WTC11 (cell line): Measurements from ENCODE around the gene BPNT1. TPM values are rescaled to one million over a fixed set of nuclear protein-coding genes. Genes with fewer than 3 reads are reported as not detected.

Source experiments
- ATAC-seq: fragments of 200-7000 bp; cut with Tn5 transposase; 2 replicates; pipeline ENCODE4 v1.10.0; 2021; ENCODE audit warnings: mild to moderate bottlenecking, moderate library complexity
- CTCF ChIA-PET: fragments of 300-600 bp; sonication (Branson Sonifier 250); formaldehyde crosslinking; loops from one replicate; lab custom pipeline; 2021; ENCODE audit warnings: antibody characterized with exemption; lab: Charles Lee
- POLR2A ChIA-PET: fragments of 350-600 bp; sonication (Branson Sonifier 250); formaldehyde crosslinking; loops from one replicate; lab custom pipeline; 2021; ENCODE audit warnings: antibody characterized with exemption; lab: Charles Lee
- DNase-seq: peaks from one replicate; pipeline ENCODE4 v3.0.0; 2021; ENCODE audit warnings: low spot score
- H3K27ac Mint-ChIP-seq: 2 replicates; pipeline ENCODE4 v1.8.0; 2021; ENCODE audit warnings: mixed read lengths
- H3K27me3 Mint-ChIP-seq: 2 replicates; pipeline ENCODE4 v1.8.0; 2021; ENCODE audit warnings: low read depth, mild to moderate bottlenecking, moderate library complexity, mixed read lengths
- H3K36me3 Mint-ChIP-seq: 2 replicates; pipeline ENCODE4 v1.8.0; 2021; ENCODE audit warnings: mixed read lengths
- H3K4me1 Mint-ChIP-seq: 2 replicates; pipeline ENCODE4 v1.8.0; 2022; ENCODE audit warnings: mixed read lengths
- H3K4me3 Mint-ChIP-seq: 2 replicates; pipeline ENCODE4 v1.8.0; 2021; ENCODE audit warnings: mild to moderate bottlenecking, moderate library complexity, mixed read lengths
- H3K9me3 Mint-ChIP-seq: 2 replicates; pipeline ENCODE4 v1.8.0; 2021; ENCODE audit warnings: mixed read lengths
- ETV6 ChIP-seq: sonication (generic); formaldehyde crosslinking; IDR thresholded peaks from 2 replicates; pipeline ENCODE4 v1.8.1; 2022; ENCODE audit warnings: mild to moderate bottlenecking, missing genetic modification reagents
- FOXJ3 ChIP-seq: sonication (generic); formaldehyde crosslinking; IDR thresholded peaks from 2 replicates; pipeline ENCODE4 v1.9.0; 2021; ENCODE audit warnings: missing genetic modification reagents, mild to moderate bottlenecking, borderline replicate concordance
- IRF2 ChIP-seq: sonication (generic); formaldehyde crosslinking; IDR thresholded peaks from 2 replicates; pipeline ENCODE4 v1.8.0; 2022; ENCODE audit warnings: low read depth, missing genetic modification reagents, borderline replicate concordance
- NFYB ChIP-seq: sonication (generic); formaldehyde crosslinking; conservative IDR thresholded peaks from 2 replicates; pipeline ENCODE4 v1.8.0; 2022; ENCODE audit warnings: low read depth, missing genetic modification reagents
- NR3C1 ChIP-seq: sonication (generic); formaldehyde crosslinking; conservative IDR thresholded peaks from 2 replicates; pipeline ENCODE4 v1.8.1; 2023; ENCODE audit warnings: low read depth, mild to moderate bottlenecking, missing genetic modification reagents
- OVOL2 ChIP-seq: fragments of 250-450 bp; sonication (Bioruptor Pico); IDR thresholded peaks from 2 replicates; pipeline ENCODE4 v1.9.0; 2021; ENCODE audit warnings: mild to moderate bottlenecking, borderline replicate concordance
- PRRX2 ChIP-seq: fragments of 250-450 bp; sonication (Bioruptor Pico); IDR thresholded peaks from 2 replicates; pipeline ENCODE4 v1.8.0; 2021; ENCODE audit warnings: mild to moderate bottlenecking
- ZBTB43 ChIP-seq: sonication (generic); formaldehyde crosslinking; IDR thresholded peaks from 2 replicates; pipeline ENCODE4 v1.8.1; 2023; ENCODE audit warnings: mild to moderate bottlenecking, missing genetic modification reagents
- ZNF121 ChIP-seq: sonication (generic); formaldehyde crosslinking; IDR thresholded peaks from 2 replicates; pipeline ENCODE4 v1.8.0; 2023; ENCODE audit warnings: missing genetic modification reagents
- ZNF138 ChIP-seq: sonication (generic); formaldehyde crosslinking; conservative IDR thresholded peaks from 2 replicates; pipeline ENCODE4 v1.8.1; 2022; ENCODE audit warnings: mild to moderate bottlenecking, moderate library complexity, missing genetic modification reagents
- ZNF219 ChIP-seq: sonication (generic); formaldehyde crosslinking; IDR thresholded peaks from 2 replicates; pipeline ENCODE4 v1.8.0; 2023; ENCODE audit warnings: missing genetic modification reagents, mild to moderate bottlenecking, borderline replicate concordance
- ZNF232 ChIP-seq: sonication (generic); formaldehyde crosslinking; IDR thresholded peaks from 2 replicates; pipeline ENCODE4 v1.8.0; 2022; ENCODE audit warnings: mild to moderate bottlenecking, missing genetic modification reagents
- ZNF416 ChIP-seq: fragments of 250-450 bp; sonication (Bioruptor Pico); IDR thresholded peaks from 2 replicates; pipeline ENCODE4 v1.9.0; 2021; ENCODE audit warnings: mild to moderate bottlenecking, inconsistent platforms
- ZNF671 ChIP-seq: fragments of 250-450 bp; sonication (Bioruptor Pico); IDR thresholded peaks from 2 replicates; pipeline ENCODE4 v1.8.0; 2021; ENCODE audit warnings: mild to moderate bottlenecking
- total RNA-seq: library from RNA; stranded (reverse); gene quantifications from 3 replicates; pipeline ENCODE4 v1.2.3, GENCODE V29; 2021
- TF ChIP-seq, protein P1 (sequence below): sonication (generic); formaldehyde crosslinking; conservative IDR thresholded peaks from 2 replicates; pipeline ENCODE4 v1.8.1; 2023; ENCODE audit warnings: mild to moderate bottlenecking, low read depth, missing genetic modification reagents, moderate library complexity
- TF ChIP-seq, protein P2 (sequence below): sonication (generic); formaldehyde crosslinking; IDR thresholded peaks from 2 replicates; pipeline ENCODE4 v1.8.0; 2023; ENCODE audit warnings: missing genetic modification reagents, mild to moderate bottlenecking, borderline replicate concordance
- TF ChIP-seq, protein P3 (sequence below): sonication (generic); formaldehyde crosslinking; IDR thresholded peaks from 2 replicates; pipeline ENCODE4 v1.8.1; 2022; ENCODE audit warnings: mild to moderate bottlenecking, missing genetic modification reagents, moderate library complexity, borderline replicate concordance

BPNT1 gene
- total RNA-seq, 1 experiment from 2014 or later, result 14.4 TPM

DNA sequence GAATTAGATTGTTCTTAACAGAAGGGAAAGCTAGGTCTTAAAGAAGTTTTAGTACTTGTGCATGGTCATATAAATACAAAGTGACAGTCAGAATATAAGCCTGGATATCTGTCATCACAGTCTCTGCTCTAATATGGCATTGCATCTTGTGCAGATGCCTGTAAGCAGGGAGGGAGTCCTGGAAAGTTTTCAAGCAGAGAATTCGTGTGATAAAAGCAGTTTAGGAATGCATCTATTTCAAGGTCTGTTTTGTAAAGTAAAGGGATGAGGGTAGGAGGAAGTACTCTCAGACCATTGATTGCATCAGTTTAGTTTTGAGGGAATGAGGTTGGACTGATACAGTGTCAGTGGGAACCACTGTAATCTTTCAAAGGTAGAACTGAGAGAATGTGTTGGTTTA is 35.0 kb upstream of the BPNT1 start:
- ATAC-seq, result no peak
- ChIA-PET CTCF (interaction anchor here (0.6 to 3.4 kb wide), 12 partner anchors 10 to 134 kb away, joined by 3 to 29 read pairs (median 3); partner anchors contain the start of gene BPNT1), POLR2A (no interaction called here)
- Mint-ChIP-seq H3K9me3 (peaks cover 3% of the 10 kb centered on the region), H3K4me1 (0 out of 2 replicates have a peak, but pooled peaks cover 5% of the 10 kb centered on the region), H3K4me3 (no peak overlapping the region), H3K27me3 (no peaks in the 10 kb centered on the region), H3K27ac (peak overlapping the region; percentile 29; the same call in 1 of the 2 replicates), H3K36me3 (peaks cover 22% of the 10 kb centered on the region)
- no peak for DNase-seq
- TF ChIP-seq PRRX2 (CRISPR knock-in tag), result no peak

DNA sequence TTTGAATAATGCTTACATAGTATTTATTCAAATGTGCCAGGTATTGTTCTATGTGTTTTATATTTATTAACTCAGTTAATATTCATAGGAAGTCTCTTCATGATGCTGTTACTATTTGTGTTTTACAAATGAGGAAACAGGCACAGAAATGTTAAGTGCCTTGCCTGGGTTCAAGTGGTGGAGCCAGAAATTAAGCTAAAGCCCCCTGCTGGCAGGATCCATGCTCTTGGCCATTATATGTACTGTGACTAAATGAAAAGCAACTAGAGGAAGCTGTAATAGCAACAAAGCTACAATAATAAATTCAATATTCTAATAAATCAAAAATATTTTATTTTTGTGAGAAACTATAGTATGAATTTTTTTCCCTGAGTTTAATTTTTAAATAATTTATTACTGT is 34.3 kb upstream of the BPNT1 start:
- ATAC-seq (no peak), DNase-seq (peak; percentile 26)
- ChIA-PET CTCF (interaction anchor here (0.5 to 3.4 kb wide), 14 partner anchors 9 to 157 kb away, joined by 3 to 29 read pairs (median 3); partner anchors contain the start of gene BPNT1), POLR2A (no interaction called here)
- peaks cover 17% of the 10 kb centered on the region for H3K36me3 Mint-ChIP-seq
- no peaks in the 10 kb centered on the region for H3K27me3 Mint-ChIP-seq
- H3K9me3 Mint-ChIP-seq, result no peaks in the 10 kb centered on the region
- H3K27ac Mint-ChIP-seq, result no peak overlapping the region
- H3K4me1 Mint-ChIP-seq, result 0 out of 2 replicates have a peak, but pooled peaks cover 5% of the 10 kb centered on the region
- no peak for TF ChIP-seq ZNF232 (CRISPR knock-in tag)
- TF ChIP-seq, protein P1, sequence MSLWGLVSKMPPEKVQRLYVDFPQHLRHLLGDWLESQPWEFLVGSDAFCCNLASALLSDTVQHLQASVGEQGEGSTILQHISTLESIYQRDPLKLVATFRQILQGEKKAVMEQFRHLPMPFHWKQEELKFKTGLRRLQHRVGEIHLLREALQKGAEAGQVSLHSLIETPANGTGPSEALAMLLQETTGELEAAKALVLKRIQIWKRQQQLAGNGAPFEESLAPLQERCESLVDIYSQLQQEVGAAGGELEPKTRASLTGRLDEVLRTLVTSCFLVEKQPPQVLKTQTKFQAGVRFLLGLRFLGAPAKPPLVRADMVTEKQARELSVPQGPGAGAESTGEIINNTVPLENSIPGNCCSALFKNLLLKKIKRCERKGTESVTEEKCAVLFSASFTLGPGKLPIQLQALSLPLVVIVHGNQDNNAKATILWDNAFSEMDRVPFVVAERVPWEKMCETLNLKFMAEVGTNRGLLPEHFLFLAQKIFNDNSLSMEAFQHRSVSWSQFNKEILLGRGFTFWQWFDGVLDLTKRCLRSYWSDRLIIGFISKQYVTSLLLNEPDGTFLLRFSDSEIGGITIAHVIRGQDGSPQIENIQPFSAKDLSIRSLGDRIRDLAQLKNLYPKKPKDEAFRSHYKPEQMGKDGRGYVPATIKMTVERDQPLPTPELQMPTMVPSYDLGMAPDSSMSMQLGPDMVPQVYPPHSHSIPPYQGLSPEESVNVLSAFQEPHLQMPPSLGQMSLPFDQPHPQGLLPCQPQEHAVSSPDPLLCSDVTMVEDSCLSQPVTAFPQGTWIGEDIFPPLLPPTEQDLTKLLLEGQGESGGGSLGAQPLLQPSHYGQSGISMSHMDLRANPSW (CRISPR knock-in tag), result no peak
- TF ChIP-seq FOXJ3 (CRISPR knock-in tag), result no peak
- TF ChIP-seq, protein P2, sequence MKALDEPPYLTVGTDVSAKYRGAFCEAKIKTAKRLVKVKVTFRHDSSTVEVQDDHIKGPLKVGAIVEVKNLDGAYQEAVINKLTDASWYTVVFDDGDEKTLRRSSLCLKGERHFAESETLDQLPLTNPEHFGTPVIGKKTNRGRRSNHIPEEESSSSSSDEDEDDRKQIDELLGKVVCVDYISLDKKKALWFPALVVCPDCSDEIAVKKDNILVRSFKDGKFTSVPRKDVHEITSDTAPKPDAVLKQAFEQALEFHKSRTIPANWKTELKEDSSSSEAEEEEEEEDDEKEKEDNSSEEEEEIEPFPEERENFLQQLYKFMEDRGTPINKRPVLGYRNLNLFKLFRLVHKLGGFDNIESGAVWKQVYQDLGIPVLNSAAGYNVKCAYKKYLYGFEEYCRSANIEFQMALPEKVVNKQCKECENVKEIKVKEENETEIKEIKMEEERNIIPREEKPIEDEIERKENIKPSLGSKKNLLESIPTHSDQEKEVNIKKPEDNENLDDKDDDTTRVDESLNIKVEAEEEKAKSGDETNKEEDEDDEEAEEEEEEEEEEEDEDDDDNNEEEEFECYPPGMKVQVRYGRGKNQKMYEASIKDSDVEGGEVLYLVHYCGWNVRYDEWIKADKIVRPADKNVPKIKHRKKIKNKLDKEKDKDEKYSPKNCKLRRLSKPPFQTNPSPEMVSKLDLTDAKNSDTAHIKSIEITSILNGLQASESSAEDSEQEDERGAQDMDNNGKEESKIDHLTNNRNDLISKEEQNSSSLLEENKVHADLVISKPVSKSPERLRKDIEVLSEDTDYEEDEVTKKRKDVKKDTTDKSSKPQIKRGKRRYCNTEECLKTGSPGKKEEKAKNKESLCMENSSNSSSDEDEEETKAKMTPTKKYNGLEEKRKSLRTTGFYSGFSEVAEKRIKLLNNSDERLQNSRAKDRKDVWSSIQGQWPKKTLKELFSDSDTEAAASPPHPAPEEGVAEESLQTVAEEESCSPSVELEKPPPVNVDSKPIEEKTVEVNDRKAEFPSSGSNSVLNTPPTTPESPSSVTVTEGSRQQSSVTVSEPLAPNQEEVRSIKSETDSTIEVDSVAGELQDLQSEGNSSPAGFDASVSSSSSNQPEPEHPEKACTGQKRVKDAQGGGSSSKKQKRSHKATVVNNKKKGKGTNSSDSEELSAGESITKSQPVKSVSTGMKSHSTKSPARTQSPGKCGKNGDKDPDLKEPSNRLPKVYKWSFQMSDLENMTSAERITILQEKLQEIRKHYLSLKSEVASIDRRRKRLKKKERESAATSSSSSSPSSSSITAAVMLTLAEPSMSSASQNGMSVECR (CRISPR knock-in tag), result no peak
- TF ChIP-seq ZNF671, result no peak
- TF ChIP-seq NFYB (CRISPR knock-in tag), result no peak
- H3K4me3 Mint-ChIP-seq, result no peak overlapping the region

- Mint-ChIP-seq H3K4me3 (no peak overlapping the region), H3K27ac (no peak overlapping the region), H3K36me3 (peaks cover 11% of the 10 kb centered on the region), H3K27me3 (no peaks in the 10 kb centered on the region), H3K4me1 (0 out of 2 replicates have a peak, but pooled peaks cover 5% of the 10 kb centered on the region), H3K9me3 (no peaks in the 10 kb centered on the region)
- no peak for ATAC-seq
- ChIA-PET POLR2A (no interaction called here), CTCF (interaction anchor here (0.8 to 3.4 kb wide), 4 partner anchors 10 to 132 kb away, joined by 3 to 29 read pairs (median 8); no protein-coding TSS in a partner anchor)
- DNase-seq, result no peak
- TF ChIP-seq ZBTB43 (CRISPR knock-in tag) (no peak), ZNF121 (CRISPR knock-in tag) (no peak), ZNF219 (CRISPR knock-in tag) (no peak), ZNF138 (CRISPR knock-in tag) (no peak), ETV6 (CRISPR knock-in tag) (no peak), OVOL2 (no peak), ZNF416 (no peak), IRF2 (CRISPR knock-in tag) (no peak), NR3C1 (CRISPR knock-in tag) (no peak)
- TF ChIP-seq, protein P3, sequence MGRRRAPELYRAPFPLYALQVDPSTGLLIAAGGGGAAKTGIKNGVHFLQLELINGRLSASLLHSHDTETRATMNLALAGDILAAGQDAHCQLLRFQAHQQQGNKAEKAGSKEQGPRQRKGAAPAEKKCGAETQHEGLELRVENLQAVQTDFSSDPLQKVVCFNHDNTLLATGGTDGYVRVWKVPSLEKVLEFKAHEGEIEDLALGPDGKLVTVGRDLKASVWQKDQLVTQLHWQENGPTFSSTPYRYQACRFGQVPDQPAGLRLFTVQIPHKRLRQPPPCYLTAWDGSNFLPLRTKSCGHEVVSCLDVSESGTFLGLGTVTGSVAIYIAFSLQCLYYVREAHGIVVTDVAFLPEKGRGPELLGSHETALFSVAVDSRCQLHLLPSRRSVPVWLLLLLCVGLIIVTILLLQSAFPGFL (CRISPR knock-in tag), result no peak
These were observed 33.5 kb upstream of the BPNT1 start for GRCh38 chr1:220123066-220123465.
